ENCODE results near the gene RSRC2.
"Not testable (repeated sequence)": the region's sequence is repeated elsewhere in the genome, so short reads cannot be mapped to it uniquely, and the experiment has no call there.

The RSRC2 gene

GRCh38 chr12:122481861-122482260 lies 44.9 kb downstream of the RSRC2 start:
- DNase-seq = no peak

DNA sequence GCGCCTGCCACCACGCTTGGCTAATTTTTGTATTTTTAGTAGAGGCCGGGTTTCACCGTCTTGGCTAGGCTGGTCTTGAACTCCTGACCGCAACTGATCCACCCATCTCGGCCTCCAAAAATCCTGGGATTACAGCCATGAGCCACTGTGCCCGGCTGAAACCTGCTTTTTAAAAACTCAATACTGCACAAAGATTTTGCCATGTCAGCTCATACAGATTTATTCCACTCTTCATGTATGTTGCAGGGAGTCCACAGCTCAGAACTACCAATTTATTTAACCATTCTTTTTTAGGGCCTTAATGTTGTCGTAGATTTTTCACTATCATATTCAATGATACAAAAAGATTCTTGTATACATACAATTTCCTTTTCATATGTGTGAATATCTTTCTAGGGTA lies 46.0 kb downstream of the RSRC2 start:
- no peak for DNase-seq

DNA sequence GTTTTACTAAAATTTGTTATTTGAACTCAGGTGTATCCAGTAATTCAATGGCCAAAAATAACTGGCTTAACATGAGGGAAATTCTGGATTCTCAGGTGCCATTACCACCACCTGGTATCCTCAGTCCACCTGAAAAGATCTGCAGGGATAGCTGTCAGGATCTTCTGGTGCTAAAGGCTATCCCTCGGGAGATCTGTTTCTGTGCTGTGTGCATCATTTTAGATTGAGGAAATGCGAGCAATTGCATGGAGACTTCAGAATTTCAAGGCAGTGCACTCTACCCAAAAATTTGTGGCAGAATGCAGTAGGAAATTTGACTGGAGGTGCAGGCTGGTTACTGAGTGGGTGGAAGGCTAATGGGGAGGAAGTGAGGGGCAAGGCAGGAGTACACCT lies 52.4 kb downstream of the RSRC2 start:
- no peak for DNase-seq

DNA sequence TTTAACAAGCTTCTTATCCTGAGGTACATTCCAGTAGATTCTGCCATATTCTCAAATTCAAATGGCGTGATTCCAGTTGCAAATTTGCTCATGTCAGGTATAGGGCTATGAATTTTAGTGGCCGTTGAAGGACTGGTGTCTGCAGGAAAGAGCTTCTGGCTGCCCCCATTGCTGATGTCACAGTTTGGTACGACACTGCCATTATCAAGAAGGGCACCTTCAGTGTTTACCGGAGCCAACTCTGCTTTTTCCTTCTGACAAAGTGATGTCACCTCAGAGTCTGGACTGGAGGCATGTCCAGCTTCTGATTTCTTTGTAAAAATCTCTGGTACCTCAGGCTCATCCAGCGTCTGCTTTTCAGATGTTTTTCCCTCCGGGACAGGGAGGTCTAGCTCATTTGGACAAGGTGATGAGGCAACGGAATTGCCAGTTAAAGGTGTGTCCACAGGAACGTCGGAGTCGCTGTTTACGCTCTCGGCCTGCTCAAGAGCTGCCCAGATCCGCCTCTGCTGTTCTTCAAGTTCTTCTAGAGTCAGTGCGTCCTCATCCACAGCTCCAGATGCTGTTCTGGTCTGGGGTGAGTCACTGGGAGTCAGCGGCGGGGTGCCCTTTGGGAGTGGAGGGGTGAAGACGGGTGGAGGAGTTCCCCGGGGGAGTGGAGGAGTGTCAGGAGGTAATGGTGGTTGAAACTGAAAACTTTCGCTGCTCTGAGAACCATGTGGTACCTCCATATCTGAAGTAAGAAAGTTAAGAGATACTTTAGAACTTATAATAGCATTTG lies 53.0 kb downstream of the RSRC2 start:
- no peak for DNase-seq

DNA sequence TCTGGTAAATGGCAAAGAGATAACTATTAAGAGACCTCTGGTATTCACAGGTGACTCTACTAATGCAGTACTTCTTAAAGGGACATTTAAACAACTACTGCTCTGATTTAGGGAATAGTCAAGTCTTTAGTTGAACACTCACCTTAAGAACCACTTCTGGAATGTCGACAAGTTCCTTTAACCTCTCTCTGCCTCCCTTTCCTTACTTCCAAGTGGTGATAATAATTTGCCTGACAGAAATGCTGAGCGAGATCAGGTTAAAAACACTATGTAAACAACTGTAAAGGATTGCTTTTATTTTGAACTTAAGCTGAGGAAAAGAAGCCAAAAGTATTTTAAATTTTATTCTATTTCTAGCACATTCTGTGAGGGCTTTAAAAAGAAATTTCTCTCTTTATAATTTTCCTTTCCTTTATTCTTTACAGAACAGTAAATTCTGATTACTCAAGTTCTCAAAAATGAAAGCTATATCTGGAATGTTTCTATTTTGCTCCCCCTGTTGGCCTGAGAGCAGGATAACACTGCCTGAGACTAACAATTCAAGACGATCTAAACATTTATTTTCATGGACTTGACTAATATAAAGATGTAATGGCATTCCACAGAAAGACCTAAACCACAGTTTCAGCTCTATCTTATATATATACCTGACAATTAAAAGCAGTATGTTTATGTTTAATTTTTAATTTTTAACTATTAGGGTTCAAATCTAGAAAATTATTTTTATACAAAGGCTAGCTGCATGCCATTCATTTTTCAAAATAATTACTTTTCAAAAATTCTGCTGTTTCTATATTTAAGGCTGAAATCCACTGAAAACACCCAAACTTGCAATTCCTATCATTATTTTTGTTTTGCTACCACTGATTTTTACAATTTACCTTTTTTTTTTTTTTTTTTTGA lies 55.2 kb downstream of the RSRC2 start:
- DNase-seq = peak; percentile 71

DNA sequence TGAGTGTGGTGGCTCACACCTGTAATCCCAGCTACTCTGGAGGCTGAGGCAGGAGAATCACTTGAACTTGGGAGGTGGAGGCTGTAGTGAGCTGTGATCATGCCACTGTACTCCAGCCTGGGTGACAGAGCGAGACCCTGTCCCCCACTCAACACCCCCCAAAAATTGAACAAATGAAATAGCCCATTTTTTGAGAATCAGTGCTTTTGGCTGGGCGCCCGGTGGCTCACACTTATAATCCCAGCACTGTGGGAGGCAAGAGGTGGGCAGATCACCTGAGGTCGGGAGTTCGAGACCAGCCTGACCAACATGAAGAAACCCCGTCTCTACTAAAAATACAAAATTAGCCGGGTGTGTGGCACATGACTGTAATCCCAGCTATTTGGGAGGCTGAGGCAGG lies 56.2 kb downstream of the RSRC2 start:
- DNase-seq = not testable (repeated sequence)

GRCh38 chr12:122469856-122470255 lies 56.9 kb downstream of the RSRC2 start:
- not testable (repeated sequence) for DNase-seq

DNA sequence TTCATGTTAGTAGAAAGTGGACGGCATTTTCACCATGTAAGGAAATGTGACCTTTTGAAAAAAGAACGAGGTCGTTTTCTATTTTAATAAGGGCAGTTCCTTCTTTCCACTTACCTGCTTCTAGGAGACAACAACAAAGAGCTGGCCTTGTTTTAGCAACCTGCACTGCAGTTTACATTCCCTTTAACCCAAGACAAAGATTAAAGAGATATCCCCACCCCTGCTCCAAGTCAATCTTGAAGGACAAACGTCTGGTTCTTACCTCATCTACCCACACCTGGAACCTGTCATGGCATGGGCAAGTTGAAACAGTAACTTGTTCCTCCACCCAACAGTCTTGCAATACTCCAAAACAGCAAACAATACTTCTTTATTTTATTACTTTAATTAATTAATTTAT lies 58.8 kb downstream of the RSRC2 start:
- DNase-seq = no peak

DNA sequence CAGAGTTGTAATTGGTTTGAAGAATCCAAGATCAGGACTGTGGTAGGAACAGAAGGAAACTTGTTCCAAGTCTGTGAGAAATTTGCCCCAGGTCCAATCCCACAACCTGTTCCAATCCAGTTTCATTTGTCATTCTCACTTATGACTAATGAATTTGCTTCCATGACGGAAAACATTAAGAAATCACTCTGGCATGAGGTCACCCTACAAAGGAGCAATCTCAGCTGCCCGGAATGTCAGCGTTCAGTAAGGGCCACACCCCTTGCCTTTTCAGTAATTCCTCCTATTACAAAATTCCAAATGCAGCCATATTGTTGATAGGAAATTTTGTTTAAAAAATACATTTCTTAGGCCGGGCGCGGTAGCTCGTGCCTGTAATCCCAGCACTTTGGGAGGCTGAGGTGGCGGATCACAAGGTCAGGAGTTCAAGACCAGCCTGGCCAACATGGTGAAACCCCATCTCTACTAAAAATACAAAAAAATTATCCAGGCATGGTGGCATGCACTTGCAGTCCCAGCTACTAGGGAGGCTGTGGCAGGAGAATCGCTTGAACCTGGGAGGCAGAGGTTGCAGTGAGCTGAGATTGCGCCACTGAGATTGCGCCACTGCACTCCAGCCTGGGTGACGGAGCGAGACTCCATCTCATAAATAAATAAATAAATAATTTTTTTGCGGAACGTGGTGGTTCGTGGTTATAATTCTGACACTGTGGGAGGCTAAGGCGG lies 62.3 kb downstream of the RSRC2 start:
- not testable (repeated sequence) for DNase-seq

GRCh38 chr12:122460641-122461040 lies 66.1 kb downstream of the RSRC2 start:
- DNase-seq = no peak

- DNase-seq = no peak
Measured at GRCh38 chr12:122460061-122460460, 66.7 kb downstream of the RSRC2 start.

- no peak for DNase-seq
Measured at GRCh38 chr12:122459211-122459610, 67.5 kb downstream of the RSRC2 start.

DNA sequence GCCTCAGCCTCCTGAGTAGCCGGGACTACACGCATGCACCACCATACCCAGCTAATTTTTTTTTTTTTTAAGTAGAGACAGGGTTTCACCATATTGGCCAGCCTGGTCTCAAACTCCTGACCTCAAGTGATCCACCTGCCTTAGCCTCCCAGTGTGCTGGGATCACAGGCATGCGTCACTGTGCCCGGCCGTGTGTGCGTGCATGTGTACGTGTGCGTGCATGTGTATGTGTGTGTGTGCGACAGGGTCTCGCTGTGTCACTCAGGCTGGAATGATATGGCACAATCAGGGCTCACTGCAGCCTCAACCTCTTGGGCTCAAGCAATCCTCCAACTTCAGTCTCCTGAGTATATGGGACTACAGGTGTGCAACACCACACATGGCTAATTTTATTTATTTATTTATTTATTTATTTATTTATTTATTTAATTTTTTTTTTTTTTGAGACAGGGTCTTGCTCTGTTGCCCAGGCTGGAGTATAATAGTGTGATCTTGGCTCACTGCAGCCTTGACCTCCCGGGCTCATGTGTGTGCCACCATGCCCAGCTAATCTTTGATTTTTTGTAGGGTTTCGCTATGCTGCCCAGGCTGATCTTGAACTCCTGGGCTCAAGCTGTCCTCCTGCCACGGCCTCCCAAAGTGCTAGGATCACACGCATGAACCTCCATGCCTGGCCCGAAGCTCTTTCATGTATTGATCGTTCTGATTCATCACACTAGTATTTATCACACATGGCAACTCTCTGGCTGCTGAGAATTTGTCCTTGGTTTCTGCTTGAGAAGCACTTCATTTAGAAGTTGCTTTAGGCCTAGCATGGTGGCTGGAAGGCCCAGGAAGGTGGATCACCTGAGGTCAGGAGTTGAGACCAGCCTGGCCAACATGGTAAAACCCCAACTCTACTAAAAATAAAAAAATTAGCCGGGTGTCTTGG lies 68.4 kb downstream of the RSRC2 start:
- no peak for DNase-seq

- DNase-seq = no peak
Measured at GRCh38 chr12:122457627-122458026, 69.1 kb downstream of the RSRC2 start.

GRCh38 chr12:122454739-122455138 lies 72.0 kb downstream of the RSRC2 start:
- DNase-seq = no peak

DNA sequence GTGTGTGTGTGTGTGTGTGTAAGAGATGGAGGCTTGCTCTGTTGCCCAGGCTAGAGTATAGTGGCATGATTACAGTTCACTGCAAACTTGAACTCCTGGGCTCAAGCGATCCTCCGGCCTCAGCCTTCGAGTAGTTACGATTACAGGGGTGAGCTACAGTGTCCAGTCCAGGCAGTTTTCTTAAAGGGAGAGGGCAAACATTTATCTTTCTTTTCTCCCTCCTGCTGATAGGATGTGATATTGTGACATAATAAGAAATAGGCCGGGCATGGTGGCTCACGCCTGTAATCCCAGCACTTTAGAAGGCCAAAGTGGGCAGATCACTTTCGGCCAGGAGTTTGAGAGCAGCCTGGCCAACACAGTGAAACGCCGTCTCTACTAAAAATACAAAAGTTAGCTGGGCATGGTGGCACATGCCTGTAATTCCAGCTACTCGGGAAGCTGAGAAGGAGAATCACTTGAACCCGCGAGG lies 72.5 kb downstream of the RSRC2 start:
- no peak for DNase-seq
